Omental fat pad (tissue), 4 donors: ENCODE measurements around the gene SLC7A1. TPM values are rescaled to one million over a fixed set of nuclear protein-coding genes. Genes with fewer than 3 reads are reported as not detected.

Experiments
- ATAC-seq: fragments of 150-250 bp; one replicate; pipeline ENCODE4 v1.9.1; 2016; ENCODE audit warnings: mild to moderate bottlenecking, moderate library complexity; ENCODE audit not compliant: low FRiP score
- DNase-seq: peaks from one replicate; pipeline ENCODE4 v3.0.0-alpha.2; 2019; ENCODE audit warnings: low spot score
- total RNA-seq, 4 donors: library from RNA; depleted of rRNA; stranded (reverse); fragments of >200 nt; gene quantifications; one replicate each; pipeline ENCODE4 v1.1.0, GENCODE V29; 2016
- TF ChIP-seq, protein P1 (sequence below), 3 donors: fragments of 450-650 bp; IDR thresholded peaks; one replicate each; pipeline ENCODE4 v1.5.1; 2016 to 2017; ENCODE audit warnings: antibody characterized with exemption in 3 of 3, mild to moderate bottlenecking in 3 of 3, moderate library complexity in 2 of 3

SLC7A1 gene
- total RNA-seq, 4 donors from 2014 or later, result 18.5 to 60.5 (median 25.8) TPM

DNA sequence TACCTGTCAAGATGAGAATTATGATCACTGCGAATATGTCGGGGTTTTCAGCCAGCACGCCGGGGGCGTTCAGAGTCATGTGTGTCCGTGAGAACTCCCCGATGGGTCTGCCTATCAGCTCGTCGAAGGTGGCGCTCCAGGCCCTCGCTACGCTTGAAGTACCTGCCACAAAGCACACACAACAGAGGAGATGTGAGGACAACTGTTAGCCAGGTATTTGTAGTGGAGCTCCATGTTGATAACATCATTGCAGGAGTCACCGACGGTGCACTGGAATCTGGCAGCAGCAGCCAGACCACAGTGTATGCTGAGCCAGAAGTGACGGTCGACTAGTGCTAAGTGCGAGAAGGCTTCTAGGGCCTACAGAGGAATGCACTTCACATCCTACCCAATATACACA lies 62.7 kb downstream of the SLC7A1 start:
- DNase-seq, result no peak
- no peak for ATAC-seq
- TF ChIP-seq, protein P1, sequence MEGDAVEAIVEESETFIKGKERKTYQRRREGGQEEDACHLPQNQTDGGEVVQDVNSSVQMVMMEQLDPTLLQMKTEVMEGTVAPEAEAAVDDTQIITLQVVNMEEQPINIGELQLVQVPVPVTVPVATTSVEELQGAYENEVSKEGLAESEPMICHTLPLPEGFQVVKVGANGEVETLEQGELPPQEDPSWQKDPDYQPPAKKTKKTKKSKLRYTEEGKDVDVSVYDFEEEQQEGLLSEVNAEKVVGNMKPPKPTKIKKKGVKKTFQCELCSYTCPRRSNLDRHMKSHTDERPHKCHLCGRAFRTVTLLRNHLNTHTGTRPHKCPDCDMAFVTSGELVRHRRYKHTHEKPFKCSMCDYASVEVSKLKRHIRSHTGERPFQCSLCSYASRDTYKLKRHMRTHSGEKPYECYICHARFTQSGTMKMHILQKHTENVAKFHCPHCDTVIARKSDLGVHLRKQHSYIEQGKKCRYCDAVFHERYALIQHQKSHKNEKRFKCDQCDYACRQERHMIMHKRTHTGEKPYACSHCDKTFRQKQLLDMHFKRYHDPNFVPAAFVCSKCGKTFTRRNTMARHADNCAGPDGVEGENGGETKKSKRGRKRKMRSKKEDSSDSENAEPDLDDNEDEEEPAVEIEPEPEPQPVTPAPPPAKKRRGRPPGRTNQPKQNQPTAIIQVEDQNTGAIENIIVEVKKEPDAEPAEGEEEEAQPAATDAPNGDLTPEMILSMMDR (IDR thresholded peaks at IDR 0.05), result no peak

DNA sequence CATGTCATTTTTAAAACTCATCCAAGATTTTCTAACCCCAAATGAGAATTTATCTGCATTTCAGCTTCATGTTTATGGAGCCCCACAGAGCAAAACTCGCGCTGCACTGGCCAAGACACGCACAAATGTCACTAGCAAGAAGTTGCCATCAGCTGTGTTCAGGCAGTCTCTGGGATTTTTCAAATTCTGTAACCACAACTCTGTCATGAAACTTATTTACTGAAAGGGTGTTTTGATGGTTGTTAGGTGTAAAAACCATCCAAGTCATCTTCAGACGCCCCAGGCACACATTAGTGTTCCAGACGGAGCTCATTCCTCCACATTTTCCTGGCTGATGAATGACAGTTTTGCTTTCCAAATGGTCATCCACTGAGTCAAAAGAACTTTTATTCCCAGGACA lies 63.4 kb downstream of the SLC7A1 start:
- no peak for DNase-seq
- TF ChIP-seq, protein P1 (IDR thresholded peaks at IDR 0.05), result no peak
- no peak for ATAC-seq

- TF ChIP-seq, protein P1 (IDR thresholded peaks at IDR 0.05), result no peak
- no peak for DNase-seq
- no peak for ATAC-seq
These were observed 64.6 kb downstream of the SLC7A1 start for GRCh38 chr13:29530901-29531300.

DNA sequence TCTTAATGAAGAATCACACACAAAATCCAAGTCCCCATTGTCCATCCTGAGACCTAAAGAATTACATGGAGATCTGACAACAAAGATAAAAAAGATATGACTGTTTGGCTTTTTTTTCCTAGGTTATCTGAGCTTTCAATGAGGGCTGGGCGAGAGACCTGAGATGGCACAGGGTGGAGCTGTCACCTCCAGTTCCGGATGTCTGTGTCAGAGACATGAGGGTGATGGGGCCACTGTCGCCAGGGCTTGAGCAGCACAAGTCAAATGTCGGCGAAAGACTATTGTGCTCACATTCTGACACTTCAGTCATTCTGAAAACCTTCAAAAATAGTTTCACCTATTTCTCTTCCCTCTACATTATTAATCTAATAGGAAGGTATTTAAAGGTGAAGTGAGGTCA lies 65.7 kb downstream of the SLC7A1 start:
- DNase-seq, result no peak
- ATAC-seq, result no peak
- TF ChIP-seq, protein P1 (IDR thresholded peaks at IDR 0.05), result no peak

DNA sequence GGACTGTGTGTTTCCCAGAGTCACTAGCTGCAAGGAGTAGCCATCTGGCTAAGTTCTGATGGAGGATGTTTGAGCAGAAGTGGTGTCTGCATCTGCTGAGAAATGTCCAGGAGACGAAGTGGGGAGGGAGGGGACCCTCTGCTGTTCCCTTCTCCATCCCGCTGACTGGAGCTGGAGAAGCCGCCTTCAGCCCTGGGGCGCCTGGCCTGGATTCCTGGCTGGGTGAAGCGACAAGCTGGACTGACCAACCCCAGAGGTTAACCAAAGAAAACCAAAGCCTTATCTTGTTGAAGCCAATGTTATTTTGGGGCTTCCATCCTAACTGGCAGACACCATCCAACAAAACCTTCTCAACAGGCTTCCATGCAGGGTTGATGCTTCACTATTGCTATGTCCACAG lies 67.6 kb downstream of the SLC7A1 start:
- ATAC-seq, result no peak
- TF ChIP-seq, protein P1 (IDR thresholded peaks at IDR 0.05), result no peak
- no peak for DNase-seq

DNA sequence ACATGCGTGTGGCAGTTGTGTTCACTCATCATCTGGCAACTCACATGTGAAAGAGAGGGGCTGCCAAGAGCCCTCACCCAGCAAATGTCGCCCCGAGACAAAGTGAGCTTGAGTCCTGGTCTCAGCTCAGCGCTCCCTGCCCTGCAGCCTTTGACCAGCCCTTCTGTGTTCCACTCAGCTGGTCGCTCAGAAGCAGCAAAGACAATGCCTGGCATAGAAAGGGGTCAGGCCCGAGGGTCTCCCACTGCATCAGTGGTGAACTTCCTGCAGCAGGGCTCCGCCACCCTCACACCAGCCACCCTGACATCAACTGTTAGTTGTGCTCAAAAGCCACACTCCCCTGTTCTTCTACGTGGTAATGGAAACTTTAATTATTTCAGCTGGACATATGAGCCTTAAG lies 68.0 kb downstream of the SLC7A1 start:
- TF ChIP-seq, protein P1 (IDR thresholded peaks at IDR 0.05), result no peak
- no peak for DNase-seq
- no peak for ATAC-seq

- DNase-seq (no peak), ATAC-seq (no peak)
- TF ChIP-seq, protein P1 (IDR thresholded peaks at IDR 0.05), result no peak
These were observed 68.7 kb downstream of the SLC7A1 start for GRCh38 chr13:29526741-29527140.
